ENCODE data around the gene SERTAD2.

Gene SERTAD2

DNA sequence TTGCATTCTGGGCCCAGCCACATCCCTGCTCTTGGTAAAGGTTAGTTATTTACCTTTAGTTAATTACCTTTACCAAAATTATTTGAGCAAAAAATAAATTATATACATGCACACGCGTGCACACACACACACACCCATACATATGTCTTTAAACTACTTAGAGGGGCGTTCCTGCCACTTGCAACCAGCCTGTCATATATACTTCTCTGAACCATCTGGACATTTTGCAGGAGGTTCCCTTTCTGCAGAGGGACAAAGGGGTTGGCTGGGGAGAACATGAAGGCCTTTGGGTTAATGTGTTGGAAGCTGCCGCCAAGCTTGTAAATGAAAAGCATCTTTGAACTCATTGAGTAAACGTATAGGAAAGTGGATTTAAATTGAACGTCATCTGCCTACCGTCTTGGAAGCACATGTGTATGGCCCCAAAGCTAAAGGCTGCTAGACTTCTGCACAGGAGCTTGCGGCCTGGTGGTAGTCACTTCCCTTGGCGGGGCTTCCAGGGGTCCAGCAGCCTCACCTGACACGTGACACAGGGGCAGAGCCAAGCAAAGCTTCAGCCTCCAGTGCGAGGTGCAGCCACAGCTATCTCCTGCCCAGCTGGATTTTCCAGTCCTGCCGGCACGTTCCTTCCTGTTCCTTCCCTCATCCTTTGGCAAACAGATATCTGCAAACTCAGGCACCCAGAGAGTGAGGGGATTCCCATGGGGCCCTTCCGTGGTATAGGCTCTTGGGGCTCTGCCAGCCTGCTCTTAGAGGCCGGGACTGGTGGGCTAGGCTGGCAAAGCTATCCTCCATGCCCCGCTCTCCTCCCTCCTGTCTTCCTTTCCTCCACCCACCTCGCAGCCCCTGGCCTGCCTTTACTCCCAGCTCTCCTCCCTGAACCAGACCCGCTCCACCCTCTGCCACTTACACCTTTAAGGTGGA lies 46.1 kb downstream of the SERTAD2 start:
- no peak for DNase-seq

- DNase-seq = peak; percentile 53 to 83 (median 76)
Measured at GRCh38 chr2:64606479-64607363, 47.0 kb downstream of the SERTAD2 start.

- no peak for DNase-seq
Measured at GRCh38 chr2:64605991-64606478, 47.7 kb downstream of the SERTAD2 start.

GRCh38 chr2:64605026-64605471 lies 48.7 kb downstream of the SERTAD2 start:
- DNase-seq = no peak

DNA sequence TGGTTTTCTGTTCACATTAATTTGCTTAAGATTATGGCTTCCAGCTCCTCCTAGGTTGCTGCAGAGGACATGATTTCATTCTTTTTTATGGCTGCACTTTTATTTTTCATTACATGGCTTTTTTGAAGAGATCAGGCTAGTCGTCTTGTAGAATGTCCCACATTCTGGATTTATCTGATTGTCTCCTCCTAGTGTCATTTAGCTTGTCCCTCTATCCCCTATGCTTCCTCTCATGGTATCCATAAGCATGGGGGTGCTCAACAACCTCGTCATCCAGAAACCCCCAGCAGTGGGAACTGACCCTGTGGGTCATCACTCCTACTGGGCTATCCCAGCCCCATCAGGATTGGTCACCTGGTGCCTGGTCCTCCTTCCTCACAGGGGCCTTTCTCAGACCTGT lies 49.6 kb downstream of the SERTAD2 start:
- no peak for DNase-seq

- no peak for DNase-seq
Measured at GRCh38 chr2:64602436-64602835, 51.3 kb downstream of the SERTAD2 start.

GRCh38 chr2:64601785-64602391 lies 51.8 kb downstream of the SERTAD2 start:
- DNase-seq = no peak

- no peak for DNase-seq
Measured at GRCh38 chr2:64601034-64601754, 52.5 kb downstream of the SERTAD2 start.

DNA sequence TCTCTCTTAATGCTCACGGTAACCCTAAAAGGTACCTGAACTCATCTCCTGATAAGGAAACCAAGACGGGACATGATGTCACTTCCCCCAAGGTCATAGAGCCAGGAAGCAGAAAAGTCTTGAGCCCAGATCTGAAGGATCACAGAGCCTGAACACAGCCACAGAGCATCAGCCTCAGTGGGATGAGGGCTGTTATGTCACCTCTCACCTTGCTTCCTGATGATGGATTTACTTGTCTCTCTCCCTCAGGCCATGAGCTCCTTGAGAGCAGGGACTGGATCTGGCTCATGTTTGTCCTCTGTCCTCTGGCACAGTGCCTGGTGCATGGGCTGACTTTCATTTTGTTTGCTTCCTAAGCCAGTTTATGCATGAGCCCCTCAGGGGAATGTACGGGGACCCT lies 54.2 kb downstream of the SERTAD2 start:
- DNase-seq = no peak

GRCh38 chr2:64598226-64598625 lies 55.5 kb downstream of the SERTAD2 start:
- DNase-seq = no peak

DNA sequence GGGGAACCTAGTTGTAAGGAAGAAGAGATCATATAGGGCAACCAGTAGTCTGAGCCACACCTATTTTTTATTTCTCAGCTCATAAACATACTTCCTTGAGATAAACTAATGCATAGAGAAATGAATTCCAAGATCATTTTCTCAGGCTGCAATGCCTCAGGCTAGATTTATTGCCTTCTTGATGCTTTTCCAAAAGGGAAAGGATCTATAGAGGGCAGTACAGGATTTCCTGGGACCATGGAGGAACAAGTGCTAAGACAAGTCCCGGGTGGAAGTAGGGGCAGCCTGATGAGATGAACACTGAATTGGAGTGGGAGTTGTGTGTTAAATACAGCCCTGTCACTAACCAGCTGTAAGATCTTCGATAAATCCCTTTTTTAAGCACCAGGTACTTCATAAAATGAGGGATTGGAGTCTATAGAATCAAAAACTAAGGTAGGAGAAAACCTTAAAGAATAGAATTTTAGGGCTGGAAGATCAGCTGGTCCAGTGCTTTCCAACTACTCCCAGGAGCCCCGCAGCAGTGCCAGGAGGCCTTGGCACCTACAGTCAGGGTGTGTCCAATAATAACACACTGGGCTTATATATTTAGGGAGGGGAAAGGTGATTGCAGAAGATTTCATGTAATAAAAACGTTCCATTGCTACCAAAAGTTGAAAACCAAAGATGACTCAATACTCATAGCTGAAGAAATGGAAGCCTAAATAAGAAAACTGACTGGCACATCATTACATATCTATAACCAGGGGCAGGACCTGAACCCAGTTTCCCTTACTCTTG lies 58.1 kb downstream of the SERTAD2 start:
- no peak for DNase-seq

DNA sequence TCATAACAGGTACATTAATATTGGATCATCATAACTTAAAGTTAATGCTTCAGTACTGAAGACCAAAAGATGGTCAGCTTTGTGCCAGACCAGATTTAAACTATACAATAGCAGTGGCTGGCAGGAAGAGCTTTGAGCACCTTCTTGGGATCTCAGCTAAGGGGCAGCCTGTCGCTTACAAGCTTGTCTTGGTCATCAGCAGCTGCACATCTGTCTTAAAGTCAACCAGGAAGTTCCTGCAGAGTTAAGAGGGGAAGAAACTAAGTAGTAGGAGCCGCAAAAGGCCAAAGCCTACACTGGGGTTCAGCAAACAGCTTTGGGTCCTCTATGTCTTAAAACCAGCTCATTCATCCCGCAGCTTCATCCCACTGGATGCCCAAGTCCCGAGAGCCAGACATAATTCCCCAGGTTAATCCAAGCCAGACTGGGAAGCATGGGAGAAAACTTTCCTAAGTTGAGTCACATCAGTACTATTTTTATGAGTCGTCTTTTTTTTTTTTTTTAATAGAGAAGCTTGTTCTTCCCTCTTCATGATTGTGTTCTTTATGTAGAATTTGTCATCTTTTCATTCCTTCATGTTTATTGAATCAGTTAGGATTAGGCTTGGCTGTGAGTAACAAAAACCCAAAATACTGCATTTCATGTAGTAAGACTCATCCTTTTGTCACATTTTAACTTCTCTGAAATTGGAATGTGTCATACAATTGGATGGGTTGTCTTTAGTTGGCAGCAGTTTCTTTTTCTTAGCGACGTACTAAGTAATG lies 59.3 kb downstream of the SERTAD2 start:
- DNase-seq = no peak

DNA sequence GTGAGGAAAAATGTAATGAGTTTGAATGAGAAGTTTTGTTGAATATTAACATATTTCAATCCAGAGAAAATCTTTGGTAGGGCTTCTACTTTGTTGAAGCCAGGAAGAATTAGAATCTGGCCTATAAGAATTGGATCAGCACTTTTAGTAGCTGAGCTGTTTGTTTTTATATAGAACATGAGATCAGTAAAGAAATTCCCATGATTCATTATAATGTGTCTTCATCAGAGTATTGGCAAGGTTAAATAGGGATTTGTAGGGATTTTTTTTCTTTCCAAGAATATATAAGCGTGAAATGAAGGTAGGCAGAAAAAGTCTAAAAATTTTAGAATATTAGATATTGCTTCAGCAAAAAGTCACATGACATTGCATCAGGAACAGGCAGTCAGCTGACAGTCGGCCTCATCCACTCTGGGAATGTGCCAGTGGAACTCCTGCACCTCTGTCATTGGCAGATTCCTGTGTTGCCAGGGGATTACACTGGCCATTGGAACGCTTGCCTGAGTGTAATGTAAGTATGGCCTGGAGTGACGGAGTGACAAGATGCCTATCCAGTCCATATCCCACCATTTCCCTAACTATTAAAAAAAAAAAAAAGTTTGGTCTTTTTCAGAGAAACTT lies 60.6 kb downstream of the SERTAD2 start:
- no peak for DNase-seq

DNA sequence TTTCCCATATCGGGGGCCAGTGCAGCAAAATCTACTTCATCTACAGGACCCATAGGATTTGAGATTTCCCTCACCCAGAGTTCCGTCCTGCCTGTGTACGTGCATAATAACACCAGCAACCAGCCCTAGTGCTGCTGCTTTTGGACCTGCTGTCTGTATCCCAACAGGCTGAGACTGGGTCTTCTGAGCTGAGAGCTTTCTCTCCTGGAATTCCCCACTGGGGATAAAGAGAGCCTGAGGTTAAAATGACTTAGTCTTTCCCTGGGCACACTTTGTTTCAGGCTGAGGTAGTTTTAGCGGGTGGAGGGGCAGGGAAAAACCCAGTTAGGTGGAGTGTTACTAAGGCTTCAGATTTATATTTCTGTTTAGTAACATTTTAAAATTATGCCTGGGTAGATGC lies 62.5 kb downstream of the SERTAD2 start:
- DNase-seq = no peak

DNA sequence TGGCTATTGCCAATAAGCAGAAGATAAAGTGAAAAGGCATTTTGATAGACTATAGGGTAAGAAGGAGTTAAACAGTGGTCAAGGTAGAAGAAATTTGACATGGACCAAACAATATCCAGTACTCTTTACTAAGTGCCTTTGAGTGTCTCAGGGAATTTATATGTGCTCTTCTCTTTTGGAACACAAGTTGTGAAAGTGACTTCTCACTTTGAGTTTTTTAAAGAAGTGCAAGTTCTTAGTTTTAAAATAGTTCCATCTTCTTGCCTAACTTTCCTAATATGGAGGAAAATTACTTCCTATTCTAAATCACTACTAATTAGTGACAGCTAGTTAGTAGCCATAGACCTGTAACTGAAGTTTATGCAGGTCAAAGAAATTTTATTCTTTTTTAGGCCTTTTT lies 66.2 kb downstream of the SERTAD2 start:
- DNase-seq = no peak

DNA sequence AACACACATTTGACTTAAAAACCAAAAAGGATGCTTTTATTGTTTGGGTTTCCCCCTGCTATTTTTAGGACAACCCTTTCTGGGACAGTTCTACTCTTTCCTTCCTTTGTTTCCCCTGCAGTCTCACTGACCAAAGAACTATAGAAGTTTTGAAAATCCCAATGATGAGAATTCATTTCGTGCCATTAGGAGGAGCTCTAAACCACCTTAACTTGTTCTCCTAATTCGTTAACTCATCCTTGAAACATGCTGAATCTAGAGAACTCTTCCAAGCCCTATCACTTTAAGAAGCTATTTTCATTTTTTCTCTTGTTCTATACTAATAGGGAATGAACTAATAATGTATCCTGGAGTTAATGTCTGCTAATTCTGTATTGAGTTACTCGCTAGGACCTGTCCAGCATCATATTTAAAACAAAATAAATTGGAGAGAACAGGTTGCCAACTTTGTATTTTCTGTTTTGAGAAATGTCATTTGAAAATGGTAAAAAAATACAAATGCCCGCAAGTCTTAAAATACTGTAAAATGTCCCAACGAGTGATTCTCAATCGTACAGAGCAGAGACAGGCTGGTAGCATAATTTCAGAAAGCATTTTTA lies 66.7 kb downstream of the SERTAD2 start:
- peak in 3 of 6 experiments; percentile 20 to 47 (median 42) for DNase-seq

- DNase-seq = no peak
Measured at GRCh38 chr2:64586054-64586453, 67.7 kb downstream of the SERTAD2 start.

GRCh38 chr2:64582774-64583340 lies 70.9 kb downstream of the SERTAD2 start:
- DNase-seq = no peak

DNA sequence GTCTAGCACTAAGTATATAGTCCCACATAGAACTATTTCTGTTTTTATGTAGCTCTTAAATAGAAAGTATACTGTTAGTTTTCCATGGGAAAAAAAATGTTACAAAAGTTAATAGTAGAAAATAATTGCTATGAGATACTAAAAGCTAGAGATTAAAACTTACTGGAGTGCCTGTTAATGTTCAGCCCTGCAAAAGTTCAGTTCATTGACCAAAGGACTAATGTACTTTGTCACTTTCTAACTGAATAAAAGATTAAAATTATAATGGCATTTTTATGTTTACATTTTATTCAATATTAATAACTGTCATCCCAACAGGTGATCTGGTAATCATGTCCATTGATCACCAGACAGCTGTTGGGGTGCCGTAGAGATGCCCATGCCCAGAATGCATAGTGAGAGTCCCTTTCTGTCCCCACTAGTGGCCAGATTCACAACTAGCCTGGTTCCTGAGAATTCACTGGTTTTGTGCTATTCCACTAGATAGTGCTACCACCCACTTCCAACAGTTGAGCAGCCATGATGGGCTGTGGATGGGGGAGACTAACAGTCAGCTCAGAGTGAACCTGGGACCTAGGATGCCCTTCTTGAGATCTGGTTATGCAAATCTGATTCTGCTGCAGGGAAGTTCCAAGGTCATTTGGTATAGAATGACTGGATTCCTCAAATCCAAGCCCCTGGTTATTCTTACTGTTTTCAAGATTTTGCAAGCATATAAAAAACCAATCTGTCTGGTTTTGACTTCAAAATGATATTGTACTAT lies 71.8 kb downstream of the SERTAD2 start:
- DNase-seq = no peak
